Calu3 (cell line): ENCODE measurements around the gene EFNA1. TPM values are rescaled to one million over a fixed set of nuclear protein-coding genes. Genes with fewer than 3 reads are reported as not detected.
"Not testable (repeated sequence)": the region's sequence is repeated elsewhere in the genome, so short reads cannot be mapped to it uniquely, and the experiment has no call there.

ENCODE experiments used
- BruUV-seq: library from RNA; stranded (reverse); fragments of 400-500 nt; replicated peaks from 2 replicates; lab custom pipeline; 2021; lab: Mats Ljungman, UMichigan
- CTCF ChIA-PET: fragments of 300-600 bp; sonication (Branson Sonifier 250); formaldehyde crosslinking; loops from one replicate; lab custom pipeline; 2022; ENCODE audit warnings: antibody characterized with exemption; lab: Charles Lee
- DNase-seq: peaks from one replicate; pipeline ENCODE4 v3.0.0; 2022
- H3K27ac Mint-ChIP-seq: one replicate; pipeline ENCODE4 v1.8.0; 2022; ENCODE audit warnings: mixed read lengths; ENCODE audit not compliant: unreplicated experiment
- H3K27me3 Mint-ChIP-seq: one replicate; pipeline ENCODE4 v1.8.0; 2022; ENCODE audit warnings: mixed read lengths; ENCODE audit not compliant: unreplicated experiment
- H3K36me3 Mint-ChIP-seq: one replicate; pipeline ENCODE4 v1.8.0; 2022; ENCODE audit warnings: mild to moderate bottlenecking, moderate library complexity, mixed read lengths; ENCODE audit not compliant: insufficient read depth, unreplicated experiment
- H3K4me1 Mint-ChIP-seq: one replicate; pipeline ENCODE4 v1.8.0; 2022; ENCODE audit warnings: mild to moderate bottlenecking, low read depth, mixed read lengths; ENCODE audit not compliant: unreplicated experiment
- H3K4me3 Mint-ChIP-seq: one replicate; pipeline ENCODE4 v1.8.0; 2022; ENCODE audit warnings: mild to moderate bottlenecking, low read depth, moderate library complexity, mixed read lengths; ENCODE audit not compliant: unreplicated experiment
- H3K9me3 Mint-ChIP-seq: one replicate; pipeline ENCODE4 v1.8.0; 2022; ENCODE audit warnings: low read depth, mixed read lengths; ENCODE audit not compliant: unreplicated experiment
- intact Hi-C: fragments of 100-400 bp; cut with micrococcal nuclease; formaldehyde crosslinking; loops from one replicate; pipeline ENCODE4 v1.10.0; 2022; ENCODE audit not compliant: unreplicated experiment
- total RNA-seq: library from RNA; stranded (reverse); gene quantifications from 2 replicates; pipeline ENCODE4 v1.2.3, GENCODE V29; 2022
- TF ChIP-seq, protein P1 (sequence below): fragments of 200-600 bp; IDR thresholded peaks from one replicate; pipeline ENCODE4 v1.8.0; 2022; ENCODE audit warnings: antibody characterized with exemption; ENCODE audit not compliant: unreplicated experiment

EFNA1 gene
- total RNA-seq, 1 experiment from 2014 or later: 41.7 TPM

DNA sequence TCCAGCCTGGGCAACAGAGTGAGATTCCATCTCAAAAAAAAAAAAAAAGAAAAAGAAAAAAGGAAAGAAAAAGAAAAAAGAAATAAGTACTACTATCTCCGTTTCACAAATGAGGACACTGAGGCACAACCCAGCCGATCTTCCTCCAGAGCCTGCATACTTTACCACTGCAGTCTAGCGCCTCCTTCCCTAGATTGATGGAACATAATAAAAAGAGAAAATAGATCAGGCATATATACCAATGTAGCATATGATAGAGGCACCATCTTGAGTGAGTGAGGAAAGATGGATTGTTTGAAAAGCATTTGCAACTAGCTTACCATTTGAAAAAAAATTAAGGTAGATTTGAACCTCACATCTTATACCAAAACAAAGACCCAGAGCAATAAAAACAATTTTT, 17.8 kb downstream of the EFNA1 start:
- no TSS peak for BruUV-seq
- no peak for DNase-seq
- peaks cover 53% of the 10 kb centered on the region for H3K27me3 Mint-ChIP-seq
- TF ChIP-seq, protein P1, sequence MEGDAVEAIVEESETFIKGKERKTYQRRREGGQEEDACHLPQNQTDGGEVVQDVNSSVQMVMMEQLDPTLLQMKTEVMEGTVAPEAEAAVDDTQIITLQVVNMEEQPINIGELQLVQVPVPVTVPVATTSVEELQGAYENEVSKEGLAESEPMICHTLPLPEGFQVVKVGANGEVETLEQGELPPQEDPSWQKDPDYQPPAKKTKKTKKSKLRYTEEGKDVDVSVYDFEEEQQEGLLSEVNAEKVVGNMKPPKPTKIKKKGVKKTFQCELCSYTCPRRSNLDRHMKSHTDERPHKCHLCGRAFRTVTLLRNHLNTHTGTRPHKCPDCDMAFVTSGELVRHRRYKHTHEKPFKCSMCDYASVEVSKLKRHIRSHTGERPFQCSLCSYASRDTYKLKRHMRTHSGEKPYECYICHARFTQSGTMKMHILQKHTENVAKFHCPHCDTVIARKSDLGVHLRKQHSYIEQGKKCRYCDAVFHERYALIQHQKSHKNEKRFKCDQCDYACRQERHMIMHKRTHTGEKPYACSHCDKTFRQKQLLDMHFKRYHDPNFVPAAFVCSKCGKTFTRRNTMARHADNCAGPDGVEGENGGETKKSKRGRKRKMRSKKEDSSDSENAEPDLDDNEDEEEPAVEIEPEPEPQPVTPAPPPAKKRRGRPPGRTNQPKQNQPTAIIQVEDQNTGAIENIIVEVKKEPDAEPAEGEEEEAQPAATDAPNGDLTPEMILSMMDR: no peak
- intact Hi-C loops: no loop called here
- no peak overlapping the region for H3K27ac Mint-ChIP-seq
- H3K4me1 Mint-ChIP-seq: no peaks in the 10 kb centered on the region
- no peaks in the 10 kb centered on the region for H3K9me3 Mint-ChIP-seq
- no peak overlapping the region for H3K4me3 Mint-ChIP-seq
- CTCF ChIA-PET: interaction anchor here (1.2 kb wide), 1 partner anchor 22 kb away, joined by 3 read pairs; no protein-coding TSS in a partner anchor
- H3K36me3 Mint-ChIP-seq: peaks cover 2% of the 10 kb centered on the region

DNA sequence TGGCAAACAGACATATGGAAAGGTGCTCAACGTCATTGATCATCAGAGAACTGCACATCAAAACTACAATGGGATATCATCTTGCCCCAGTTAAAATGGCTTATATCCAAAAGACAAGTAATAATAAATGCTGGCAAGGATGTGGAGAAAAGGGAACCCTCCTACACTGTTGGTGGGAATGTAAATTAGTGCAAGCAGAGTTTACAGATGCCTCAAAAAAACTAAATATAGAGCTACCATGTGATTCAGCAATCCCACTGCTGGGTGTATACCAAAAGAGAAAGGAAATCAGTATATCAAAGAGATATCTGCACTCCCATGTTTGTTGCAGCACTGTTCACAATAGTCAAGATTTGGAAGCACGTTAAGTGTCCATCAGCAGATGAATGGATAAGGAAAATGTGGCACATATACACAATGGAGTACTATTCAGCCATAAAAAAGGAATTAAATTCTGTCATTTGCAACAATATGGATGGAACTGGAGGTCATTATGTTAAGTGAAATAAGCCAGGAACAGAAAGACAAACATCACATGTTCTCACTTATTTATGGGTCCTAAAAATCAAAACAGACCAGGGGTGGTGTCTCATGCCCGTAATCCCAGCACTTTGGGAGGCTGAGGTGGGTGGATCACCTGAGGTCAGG, 28.4 kb downstream of the EFNA1 start:
- H3K27ac Mint-ChIP-seq, H3K4me1 Mint-ChIP-seq, H3K9me3 Mint-ChIP-seq, H3K4me3 Mint-ChIP-seq, BruUV-seq, H3K36me3 Mint-ChIP-seq, intact Hi-C loops, DNase-seq: not testable (repeated sequence)
- CTCF ChIA-PET: interaction anchor here (0.6 kb wide), 1 partner anchor 823 kb away, joined by 3 read pairs; no protein-coding TSS in a partner anchor
- peaks cover 55% of the 10 kb centered on the region for H3K27me3 Mint-ChIP-seq

DNA sequence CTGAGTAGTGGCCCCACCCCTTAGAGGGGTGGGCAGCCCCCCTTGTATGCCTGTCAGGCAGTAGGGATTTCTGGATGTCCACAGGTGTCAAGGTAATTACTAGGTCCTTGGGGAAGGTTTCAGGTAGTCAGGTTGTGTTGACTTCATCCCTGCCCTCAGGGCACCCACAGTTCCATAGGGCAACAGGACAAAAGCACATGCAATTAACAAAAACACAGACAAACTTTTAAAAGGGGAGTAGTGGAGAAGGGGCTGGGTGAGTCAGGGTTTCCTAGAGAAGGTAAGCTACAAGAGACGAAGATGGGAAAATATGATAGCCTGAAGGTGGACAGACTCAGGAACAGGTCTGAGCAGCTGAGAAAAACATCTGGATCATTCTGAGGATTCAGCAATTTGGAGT, 31.3 kb downstream of the EFNA1 start:
- CTCF ChIA-PET: no interaction called here
- no TSS peak for BruUV-seq
- no peak for DNase-seq

DNA sequence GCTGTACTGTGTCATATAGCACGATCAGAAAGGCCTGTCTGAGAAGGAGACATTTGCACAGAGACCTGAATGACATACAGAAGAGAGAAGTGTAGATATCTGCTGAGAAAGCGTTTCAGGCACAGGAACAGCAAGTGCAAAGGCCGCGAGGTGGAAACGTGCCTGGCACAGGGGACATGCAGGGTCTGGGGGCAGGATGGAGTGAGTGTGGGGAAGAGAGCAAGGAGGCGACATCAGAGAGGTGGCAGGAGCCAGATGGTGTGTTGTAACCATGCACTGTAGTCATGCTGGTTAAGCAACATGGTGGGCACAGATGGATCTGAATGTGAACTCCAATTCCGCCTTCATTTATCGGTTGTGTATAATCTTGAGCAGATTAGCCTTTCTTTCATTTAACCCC, 32.5 kb downstream of the EFNA1 start:
- Mint-ChIP-seq H3K4me1 (no peaks in the 10 kb centered on the region), H3K27me3 (peaks cover 33% of the 10 kb centered on the region), H3K9me3 (no peaks in the 10 kb centered on the region), H3K27ac (no peak overlapping the region), H3K4me3 (no peak overlapping the region), H3K36me3 (no peaks in the 10 kb centered on the region)
- CTCF ChIA-PET: no interaction called here
- intact Hi-C loops: no loop called here
- no TSS peak for BruUV-seq
- DNase-seq: no peak
- TF ChIP-seq, protein P1: no peak

More for the DNA sequence above, 31.3 kb downstream of the EFNA1 start:
- no peaks in the 10 kb centered on the region for H3K4me1 Mint-ChIP-seq
- H3K36me3 Mint-ChIP-seq: no peaks in the 10 kb centered on the region
- no peak overlapping the region for H3K27ac Mint-ChIP-seq
- H3K27me3 Mint-ChIP-seq: peaks cover 40% of the 10 kb centered on the region
- TF ChIP-seq, protein P1: no peak
- H3K4me3 Mint-ChIP-seq: no peak overlapping the region
- H3K9me3 Mint-ChIP-seq: no peaks in the 10 kb centered on the region
- intact Hi-C loops: no loop called here

DNA sequence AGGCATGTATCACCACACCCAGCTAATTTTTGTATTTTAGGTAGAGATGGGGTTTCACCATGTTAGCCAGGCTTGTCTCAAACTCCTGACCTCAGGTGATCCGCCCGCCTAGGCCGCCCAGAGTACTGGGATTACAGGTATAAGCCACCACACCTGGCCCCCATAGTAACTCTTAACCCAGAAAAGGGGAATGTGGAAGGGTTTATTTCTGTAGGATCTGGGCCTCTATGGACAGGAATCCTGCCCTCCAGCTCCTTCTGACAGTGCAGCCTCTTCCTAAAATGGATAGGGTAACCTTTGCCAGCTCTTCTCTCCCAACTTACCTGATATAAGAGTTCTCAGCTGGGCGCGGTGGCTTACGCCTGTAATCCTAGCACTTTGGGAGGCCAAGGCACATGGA, 35.0 kb downstream of the EFNA1 start:
- BruUV-seq, H3K4me3 Mint-ChIP-seq, H3K4me1 Mint-ChIP-seq, H3K27ac Mint-ChIP-seq, intact Hi-C loops, DNase-seq, H3K9me3 Mint-ChIP-seq, H3K36me3 Mint-ChIP-seq: not testable (repeated sequence)
- peaks cover 19% of the 10 kb centered on the region for H3K27me3 Mint-ChIP-seq
- CTCF ChIA-PET: interaction anchor here (0.6 to 0.9 kb wide), 3 partner anchors 48 to 1707 kb away, joined by 3 read pairs; no protein-coding TSS in a partner anchor

DNA sequence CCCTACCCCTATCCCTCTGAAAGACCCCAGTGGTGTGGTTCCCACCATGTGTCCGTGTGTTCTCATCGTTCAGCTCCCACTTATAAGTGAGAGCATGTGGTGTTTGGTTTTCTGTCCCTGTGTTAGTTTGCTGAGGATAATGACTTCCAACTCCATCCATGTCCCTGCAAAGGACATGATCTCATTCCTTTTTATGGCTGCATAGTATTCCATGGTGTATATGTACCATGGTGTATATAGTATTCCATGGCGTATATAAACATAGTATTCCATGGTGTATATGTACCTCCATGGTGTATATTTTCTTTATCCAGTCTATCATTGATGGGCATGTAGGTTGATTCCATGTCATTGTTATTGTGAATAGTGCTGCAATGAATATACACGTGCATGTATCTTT, 36.1 kb downstream of the EFNA1 start:
- H3K4me3 Mint-ChIP-seq, intact Hi-C loops, CTCF ChIA-PET, BruUV-seq, DNase-seq, H3K4me1 Mint-ChIP-seq, H3K9me3 Mint-ChIP-seq, H3K27ac Mint-ChIP-seq, H3K36me3 Mint-ChIP-seq: not testable (repeated sequence)
- H3K27me3 Mint-ChIP-seq: peaks cover 19% of the 10 kb centered on the region

DNA sequence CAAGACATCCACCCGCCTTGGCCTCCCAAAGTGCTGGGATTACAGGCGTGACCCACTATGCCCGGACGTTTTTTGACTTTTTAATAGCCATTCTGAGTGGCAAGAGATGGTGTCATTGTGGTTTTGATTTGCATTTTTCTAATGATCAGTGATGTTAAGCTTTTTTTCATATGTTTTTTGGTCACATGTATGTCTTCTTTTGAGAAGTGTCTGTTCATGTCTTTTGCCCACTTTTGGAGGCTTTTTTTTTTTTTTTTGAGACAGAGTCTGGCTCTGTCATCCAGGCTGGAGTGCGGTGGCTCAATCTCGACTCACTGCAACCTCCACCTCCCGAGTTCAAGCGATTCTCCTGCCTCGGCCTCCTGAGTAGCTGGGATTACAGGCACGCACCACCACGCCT, 36.9 kb downstream of the EFNA1 start:
- intact Hi-C loops: loop anchor here (5.0 kb wide), 1 partner anchor 37 kb away; the partner anchor contains the start of gene EFNA1
- not testable (repeated sequence) for H3K4me3 Mint-ChIP-seq, H3K4me1 Mint-ChIP-seq, DNase-seq, H3K27ac Mint-ChIP-seq, H3K9me3 Mint-ChIP-seq, BruUV-seq
- Mint-ChIP-seq H3K36me3 (peaks cover 11% of the 10 kb centered on the region), H3K27me3 (peaks cover 12% of the 10 kb centered on the region)
- CTCF ChIA-PET: interaction anchor here (0.6 to 0.8 kb wide), 2 partner anchors 21 to 52 kb away, joined by 3 to 5 read pairs; no protein-coding TSS in a partner anchor
